Adrenal gland (tissue), 5 donors: ENCODE measurements around the gene GPR171.

Experiments
- POLR2A ChIP-seq, 2 donors: fragments of 450-650 bp; IDR thresholded peaks; one replicate each; pipeline ENCODE4 v1.6.1; 2017; ENCODE audit warnings: antibody characterized with exemption in 2 of 2, mild to moderate bottlenecking in 2 of 2, moderate library complexity in 1 of 2
- TF ChIP-seq, protein P1 (sequence below), 6 experiments: fragments of 450-650 bp in 4 of 6; fragments of 200-600 bp in 2 of 6; sonication (generic) in 1 of 6; IDR thresholded peaks; 1 replicate in 5 of 6; 2 replicates in 1 of 6; pipeline versions ENCODE4 v1.5.1 to v1.8.0; 2016 to 2021; ENCODE audit warnings: antibody characterized with exemption in 6 of 6, mild to moderate bottlenecking in 2 of 6, moderate library complexity in 1 of 6
- donor health status: DM: no; HTN: no; CAD: no.

DNA sequence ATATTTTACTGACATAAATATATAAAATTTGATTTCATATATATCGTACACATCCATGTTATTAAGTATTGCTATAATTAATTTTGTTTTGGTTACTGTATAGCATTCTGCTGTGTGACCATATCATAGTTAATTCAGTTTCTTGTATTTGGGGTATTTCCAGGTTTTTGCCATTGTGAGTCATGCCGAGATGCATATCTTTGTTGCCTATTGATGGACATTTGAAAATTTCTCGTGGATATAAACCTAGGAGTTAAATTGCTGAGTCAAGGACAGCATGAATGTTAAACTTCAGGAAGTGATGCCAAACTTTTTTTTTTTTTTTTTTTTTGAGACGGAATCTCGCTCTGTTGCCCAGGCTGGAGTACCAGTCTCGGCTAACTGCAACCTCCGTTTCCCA is 33.7 kb upstream of the GPR171 start:
- no peak for TF ChIP-seq POLR2A (IDR thresholded peaks at IDR 0.05)
- TF ChIP-seq, protein P1, sequence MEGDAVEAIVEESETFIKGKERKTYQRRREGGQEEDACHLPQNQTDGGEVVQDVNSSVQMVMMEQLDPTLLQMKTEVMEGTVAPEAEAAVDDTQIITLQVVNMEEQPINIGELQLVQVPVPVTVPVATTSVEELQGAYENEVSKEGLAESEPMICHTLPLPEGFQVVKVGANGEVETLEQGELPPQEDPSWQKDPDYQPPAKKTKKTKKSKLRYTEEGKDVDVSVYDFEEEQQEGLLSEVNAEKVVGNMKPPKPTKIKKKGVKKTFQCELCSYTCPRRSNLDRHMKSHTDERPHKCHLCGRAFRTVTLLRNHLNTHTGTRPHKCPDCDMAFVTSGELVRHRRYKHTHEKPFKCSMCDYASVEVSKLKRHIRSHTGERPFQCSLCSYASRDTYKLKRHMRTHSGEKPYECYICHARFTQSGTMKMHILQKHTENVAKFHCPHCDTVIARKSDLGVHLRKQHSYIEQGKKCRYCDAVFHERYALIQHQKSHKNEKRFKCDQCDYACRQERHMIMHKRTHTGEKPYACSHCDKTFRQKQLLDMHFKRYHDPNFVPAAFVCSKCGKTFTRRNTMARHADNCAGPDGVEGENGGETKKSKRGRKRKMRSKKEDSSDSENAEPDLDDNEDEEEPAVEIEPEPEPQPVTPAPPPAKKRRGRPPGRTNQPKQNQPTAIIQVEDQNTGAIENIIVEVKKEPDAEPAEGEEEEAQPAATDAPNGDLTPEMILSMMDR (IDR thresholded peaks at IDR 0.05): no peak
